Natural killer cell (primary cell): ENCODE results near the gene TRIM61. TPM values are rescaled to one million over a fixed set of nuclear protein-coding genes. Genes with fewer than 3 reads are reported as not detected.
"Not testable (repeated sequence)": the region's sequence is repeated elsewhere in the genome, so short reads cannot be mapped to it uniquely, and the experiment has no call there.

ENCODE experiments used
- ATAC-seq, 3 donors: fragments of 150-1000 bp in 2 of 3; fragments of 200-7000 bp in 1 of 3; cut with Tn5 transposase; 1 replicate in 1 of 3; 2 replicates in 2 of 3; pipeline ENCODE4 v1.10.0; 2021; ENCODE audit warnings: mild to moderate bottlenecking in 2 of 3, moderate library complexity in 2 of 3
- DNase-seq, 2 donors: peaks; one replicate each; pipeline versions ENCODE4 v3.0.0 to v3.0.0-alpha.2; 2013 to 2021; ENCODE audit warnings: mixed read lengths in 1 of 2
- H3K27ac ChIP-seq: one replicate; pipeline ENCODE4 v1.5.1; 2013; ENCODE audit warnings: mild to moderate bottlenecking, low read length
- H3K27me3 ChIP-seq: one replicate; pipeline ENCODE4 v1.6.1; 2013; ENCODE audit warnings: low read length; ENCODE audit not compliant: control insufficient read depth, insufficient read depth
- H3K36me3 ChIP-seq: one replicate; pipeline ENCODE4 v1.6.1; 2013; ENCODE audit warnings: low read length; ENCODE audit not compliant: control insufficient read depth, insufficient read depth
- H3K4me1 ChIP-seq: one replicate; pipeline ENCODE4 v1.6.1; 2013; ENCODE audit warnings: low read length; ENCODE audit not compliant: control insufficient read depth, insufficient read depth
- H3K4me3 ChIP-seq: one replicate; pipeline ENCODE4 v1.5.1; 2013; ENCODE audit warnings: low read length
- H3K9me3 ChIP-seq: one replicate; pipeline ENCODE4 v1.6.1; 2013; ENCODE audit warnings: low read length; ENCODE audit not compliant: control insufficient read depth, insufficient read depth
- H3K27ac Mint-ChIP-seq, 2 donors: one replicate each; pipeline ENCODE4 v1.8.0; 2022; ENCODE audit warnings: mild to moderate bottlenecking in 2 of 2, mixed read lengths in 2 of 2, moderate library complexity in 1 of 2
- H3K27me3 Mint-ChIP-seq, 2 donors: one replicate each; pipeline ENCODE4 v1.8.0; 2022; ENCODE audit warnings: low read depth in 2 of 2, mixed read lengths in 2 of 2
- H3K36me3 Mint-ChIP-seq: one replicate; pipeline ENCODE4 v1.8.0; 2022; ENCODE audit warnings: mixed read lengths
- H3K4me1 Mint-ChIP-seq, 2 donors: one replicate each; pipeline ENCODE4 v1.8.0; 2022; ENCODE audit warnings: mixed read lengths in 2 of 2
- H3K4me3 Mint-ChIP-seq: one replicate; pipeline ENCODE4 v1.8.0; 2022; ENCODE audit warnings: mild to moderate bottlenecking, moderate library complexity, mixed read lengths
- H3K9me3 Mint-ChIP-seq, 2 donors: one replicate each; pipeline ENCODE4 v1.8.0; 2022; ENCODE audit warnings: mixed read lengths in 2 of 2
- WGBS: methylation state at CpG from one replicate; pipeline ENCODE4 v1.1.7; 2013; ENCODE audit warnings: missing lambda C conversion rate; ENCODE audit not compliant: insufficient coverage; 5-methylcytosine and 5-hydroxymethylcytosine counted together
- intact Hi-C: fragments of 100-400 bp; cut with micrococcal nuclease; formaldehyde crosslinking; loops from one replicate; pipeline ENCODE4 v1.14.2; 2022
- total RNA-seq, 4 donors: library from RNA; stranded (reverse); fragments of 120-200 nt in 1 of 4; gene quantifications; one replicate each; pipeline versions ENCODE4 v1.2.3 to v1.2.4, GENCODE V29; 2013 to 2022
- TF ChIP-seq, protein P1 (sequence below): fragments of 200-600 bp; IDR thresholded peaks from one replicate; pipeline ENCODE4 v1.8.0; 2022; ENCODE audit warnings: antibody characterized with exemption

Gene TRIM61
- total RNA-seq, 3 donors from 2014 or later (not counting 1 experiment from before 2014, with no cell fraction given), result 1.1 to 2.0 (median 1.2) TPM

DNA sequence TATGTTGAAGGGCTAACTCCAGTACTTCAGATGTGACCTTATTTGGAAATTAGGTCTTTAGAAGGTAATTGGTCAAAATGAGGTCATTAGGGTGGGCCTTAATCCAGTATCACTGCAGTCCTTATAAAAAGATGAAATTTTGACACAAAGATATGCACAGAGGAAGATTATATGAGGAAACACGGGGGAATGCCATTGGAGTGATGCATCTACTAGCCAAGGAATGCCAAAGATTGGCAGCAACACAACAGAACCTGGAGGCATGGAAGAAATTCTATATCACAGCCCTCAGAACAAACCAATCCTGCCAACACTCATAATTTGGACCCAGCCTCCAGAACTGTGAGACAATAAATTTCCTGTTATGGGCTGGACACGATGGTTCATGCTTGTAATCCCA lies 17.6 kb downstream of the TRIM61 start:
- Histone ChIP-seq H3K27ac (no peak overlapping the region), H3K9me3 (no peaks in the 10 kb centered on the region), H3K4me1 (peaks cover 15% of the 10 kb centered on the region), H3K36me3 (no peaks in the 10 kb centered on the region), H3K27me3 (no peaks in the 10 kb centered on the region), H3K4me3 (no peak overlapping the region)
- H3K27me3 Mint-ChIP-seq, result peaks cover 3 to 6% of the 10 kb centered on the region in 2 donors
- peaks cover 17% of the 10 kb centered on the region in 2 donors for H3K4me1 Mint-ChIP-seq
- TF ChIP-seq, protein P1, sequence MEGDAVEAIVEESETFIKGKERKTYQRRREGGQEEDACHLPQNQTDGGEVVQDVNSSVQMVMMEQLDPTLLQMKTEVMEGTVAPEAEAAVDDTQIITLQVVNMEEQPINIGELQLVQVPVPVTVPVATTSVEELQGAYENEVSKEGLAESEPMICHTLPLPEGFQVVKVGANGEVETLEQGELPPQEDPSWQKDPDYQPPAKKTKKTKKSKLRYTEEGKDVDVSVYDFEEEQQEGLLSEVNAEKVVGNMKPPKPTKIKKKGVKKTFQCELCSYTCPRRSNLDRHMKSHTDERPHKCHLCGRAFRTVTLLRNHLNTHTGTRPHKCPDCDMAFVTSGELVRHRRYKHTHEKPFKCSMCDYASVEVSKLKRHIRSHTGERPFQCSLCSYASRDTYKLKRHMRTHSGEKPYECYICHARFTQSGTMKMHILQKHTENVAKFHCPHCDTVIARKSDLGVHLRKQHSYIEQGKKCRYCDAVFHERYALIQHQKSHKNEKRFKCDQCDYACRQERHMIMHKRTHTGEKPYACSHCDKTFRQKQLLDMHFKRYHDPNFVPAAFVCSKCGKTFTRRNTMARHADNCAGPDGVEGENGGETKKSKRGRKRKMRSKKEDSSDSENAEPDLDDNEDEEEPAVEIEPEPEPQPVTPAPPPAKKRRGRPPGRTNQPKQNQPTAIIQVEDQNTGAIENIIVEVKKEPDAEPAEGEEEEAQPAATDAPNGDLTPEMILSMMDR, result no peak
- H3K9me3 Mint-ChIP-seq, result peaks cover 0 to 4% of the 10 kb centered on the region in 2 donors
- 83% methylated on average over 2 of the region's 2 CpGs for WGBS
- H3K27ac Mint-ChIP-seq, result no peak overlapping the region
- intact Hi-C loops, result no loop called here
- DNase-seq, result no peak
- ATAC-seq, result no peak
- peaks cover 7% of the 10 kb centered on the region for H3K36me3 Mint-ChIP-seq
- H3K4me3 Mint-ChIP-seq, result no peak overlapping the region

DNA sequence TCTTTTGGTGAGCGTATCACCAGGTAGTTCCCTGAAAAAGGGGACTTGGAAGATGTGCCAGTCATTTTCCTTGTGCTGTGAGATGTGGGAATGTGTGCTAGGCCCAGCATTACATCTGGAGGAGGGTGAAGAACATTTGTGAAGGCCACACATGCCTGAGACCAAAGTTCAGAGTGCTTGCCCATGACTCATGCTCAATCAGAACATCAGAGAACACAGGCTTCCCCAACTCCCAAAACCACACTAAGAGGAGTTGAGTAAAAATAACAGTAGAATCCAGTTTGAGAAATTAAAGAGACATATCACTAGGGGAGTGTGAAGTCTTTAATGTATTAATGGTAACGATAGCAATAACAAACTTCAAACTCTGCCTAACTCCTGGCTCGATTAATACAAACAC lies 18.0 kb downstream of the TRIM61 start:
- H3K9me3 Mint-ChIP-seq, ATAC-seq, H3K27ac ChIP-seq, H3K4me3 ChIP-seq, H3K27me3 ChIP-seq, H3K4me3 Mint-ChIP-seq, H3K27me3 Mint-ChIP-seq, H3K9me3 ChIP-seq, DNase-seq, intact Hi-C loops, H3K36me3 Mint-ChIP-seq, H3K36me3 ChIP-seq, H3K27ac Mint-ChIP-seq: not testable (repeated sequence)
- WGBS, result no CpG with 5 or more reads among the region's 3 CpGs
- peaks cover 15% of the 10 kb centered on the region for H3K4me1 ChIP-seq
- peaks cover 17% of the 10 kb centered on the region in 2 donors for H3K4me1 Mint-ChIP-seq

DNA sequence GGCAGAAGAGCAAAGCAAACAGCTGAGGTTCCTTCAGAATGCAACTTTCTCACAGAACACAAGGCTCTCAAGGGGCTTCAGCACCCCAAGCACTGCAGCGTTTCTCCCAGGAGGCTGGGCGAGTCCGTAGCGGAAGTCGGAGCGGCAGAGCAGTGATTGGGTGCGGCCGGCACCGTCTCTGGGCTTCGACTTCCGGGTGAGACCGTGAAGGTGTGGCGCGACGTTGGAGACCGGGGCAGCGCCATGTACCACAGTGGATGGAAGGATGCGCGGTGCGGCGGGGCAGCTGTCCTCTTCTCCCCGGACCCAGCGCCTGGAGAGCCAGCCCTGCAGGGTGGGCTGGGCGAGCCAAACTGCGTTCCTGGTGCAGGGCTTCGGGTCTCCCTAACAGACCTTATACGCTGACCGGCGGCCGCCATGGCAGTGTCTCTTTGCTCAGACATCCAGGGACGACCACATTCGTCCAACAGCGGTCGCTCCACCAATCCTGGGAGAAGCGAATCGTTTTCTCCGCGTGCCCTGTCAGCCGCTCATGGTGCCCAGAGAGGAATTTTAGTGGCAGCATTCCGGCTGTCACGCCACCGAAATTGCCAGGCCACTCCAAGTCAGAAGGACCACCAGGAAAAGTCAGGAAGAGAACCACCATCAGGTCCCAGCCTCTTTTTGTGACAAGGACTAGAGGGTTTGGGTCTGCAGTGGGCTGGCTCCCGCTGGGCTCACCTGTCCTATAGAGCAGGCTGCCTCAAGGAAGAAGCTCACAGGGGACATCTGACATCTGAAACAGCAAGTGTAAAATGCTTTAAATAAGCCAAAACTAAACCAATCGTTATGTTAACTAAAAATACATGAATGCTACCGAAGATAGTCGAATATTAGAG lies 20.5 kb downstream of the TRIM61 start:
- peaks cover 7% of the 10 kb centered on the region for H3K36me3 Mint-ChIP-seq
- peaks cover 0 to 4% of the 10 kb centered on the region in 2 donors for H3K9me3 Mint-ChIP-seq
- no peaks in the 10 kb centered on the region for H3K9me3 ChIP-seq
- H3K27ac ChIP-seq, result no peak overlapping the region
- H3K27me3 Mint-ChIP-seq, result peaks cover 6 to 17% of the 10 kb centered on the region in 2 donors
- TF ChIP-seq, protein P1, result no peak
- H3K27ac Mint-ChIP-seq, result peak overlapping the region; percentile 67 to 81
- H3K4me1 Mint-ChIP-seq, result peaks cover 17% of the 10 kb centered on the region in 2 donors
- ATAC-seq, result peak; percentile 95 to 99 (median 99)
- H3K36me3 ChIP-seq, result no peaks in the 10 kb centered on the region
- H3K27me3 ChIP-seq, result no peaks in the 10 kb centered on the region
- 14% methylated on average over 46 of the region's 46 CpGs for WGBS
- peaks cover 15% of the 10 kb centered on the region for H3K4me1 ChIP-seq
- peak; percentile 61 to 81 for DNase-seq
- H3K4me3 ChIP-seq, result peak overlapping the region; percentile 57
- H3K4me3 Mint-ChIP-seq, result peak overlapping the region; percentile 90
- intact Hi-C loops, result no loop called here

DNA sequence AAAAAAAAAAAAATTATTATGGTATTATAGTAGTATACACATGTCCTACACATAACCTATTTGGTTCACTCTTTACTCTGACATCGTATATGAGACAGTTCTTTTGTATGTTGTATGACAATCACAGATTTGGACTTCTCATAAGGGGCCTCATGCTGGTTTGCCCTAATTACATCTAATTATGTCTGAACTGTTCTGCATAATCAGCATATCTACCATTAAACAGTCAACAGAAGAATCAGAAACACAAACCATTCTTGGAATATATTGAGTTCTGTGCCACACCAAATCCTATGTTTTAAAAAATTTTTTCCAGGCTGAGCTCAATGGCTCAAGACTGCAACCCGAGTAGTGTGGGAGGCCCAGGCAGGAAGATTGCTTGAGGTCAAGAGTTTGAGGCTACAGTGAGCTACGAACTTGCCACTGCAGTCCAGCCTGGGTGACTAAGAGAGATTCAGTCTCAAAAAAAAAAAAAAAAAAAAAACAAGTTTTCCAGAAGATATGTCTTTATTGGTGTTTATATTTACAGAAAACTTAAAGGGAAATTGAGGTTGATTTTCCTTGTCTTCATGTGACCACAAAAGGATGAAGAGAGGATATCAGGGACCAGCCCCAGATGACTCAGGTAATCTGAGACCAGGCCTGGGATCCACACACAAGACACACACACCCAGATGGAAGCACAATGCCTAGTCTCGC lies 22.2 kb downstream of the TRIM61 start:
- DNase-seq (no peak), ATAC-seq (no peak)
- H3K4me1 Mint-ChIP-seq, result peaks cover 17% of the 10 kb centered on the region in 2 donors
- H3K9me3 ChIP-seq, result no peaks in the 10 kb centered on the region
- no peak overlapping the region for H3K4me3 ChIP-seq
- 91% methylated on average over 3 of the region's 4 CpGs for WGBS
- no peak overlapping the region for H3K27ac Mint-ChIP-seq
- no peaks in the 10 kb centered on the region for H3K27me3 ChIP-seq
- H3K36me3 Mint-ChIP-seq, result peaks cover 7% of the 10 kb centered on the region
- TF ChIP-seq, protein P1, result no peak
- H3K9me3 Mint-ChIP-seq, result peaks cover 0 to 4% of the 10 kb centered on the region in 2 donors
- H3K27me3 Mint-ChIP-seq, result peaks cover 13 to 34% of the 10 kb centered on the region in 2 donors
- H3K36me3 ChIP-seq, result no peaks in the 10 kb centered on the region
- H3K4me1 ChIP-seq, result peaks cover 15% of the 10 kb centered on the region
- H3K27ac ChIP-seq, result no peak overlapping the region
- H3K4me3 Mint-ChIP-seq, result peak overlapping the region; percentile 90
- intact Hi-C loops, result no loop called here
